CD4-positive, alpha-beta memory T cell (primary cell): ENCODE results near the gene UMPS. TPM values are rescaled to one million over a fixed set of nuclear protein-coding genes. Genes with fewer than 3 reads are reported as not detected.
A peak's percentile ranks its signal among the peaks of the same experiment; 100 is the strongest.
"Not testable (repeated sequence)": the region's sequence is repeated elsewhere in the genome, so short reads cannot be mapped to it uniquely, and the experiment has no call there.

ENCODE experiments used
- CTCF ChIA-PET: fragments of 350-600 bp; sonication (Branson Sonifier 250); formaldehyde crosslinking; loops from one replicate; lab custom pipeline; 2021; ENCODE audit warnings: inconsistent platforms; ENCODE audit not compliant: partially characterized antibody; lab: Charles Lee
- POLR2A ChIA-PET: fragments of 350-600 bp; sonication (Branson Sonifier 250); formaldehyde crosslinking; loops from one replicate; lab custom pipeline; 2021; ENCODE audit not compliant: partially characterized antibody; lab: Charles Lee
- DNase-seq, 5 donors: peaks; one replicate each; pipeline versions ENCODE4 v3.0.0 to v3.0.0-alpha.2; 2020 to 2022; ENCODE audit warnings: mixed read lengths in 1 of 5
- H3K27ac ChIP-seq: one replicate; pipeline ENCODE4 v1.7.0; 2013; ENCODE audit warnings: low read depth, low read length
- H3K27me3 ChIP-seq: 2 replicates; pipeline ENCODE4 v1.7.0; 2013; ENCODE audit warnings: mild to moderate bottlenecking, low read length, moderate library complexity; ENCODE audit not compliant: insufficient read depth
- H3K36me3 ChIP-seq: 2 replicates; pipeline ENCODE4 v1.7.0; 2013; ENCODE audit warnings: mild to moderate bottlenecking, low read length, moderate library complexity; ENCODE audit not compliant: insufficient read depth
- H3K4me1 ChIP-seq: 2 replicates; pipeline ENCODE4 v1.7.0; 2013; ENCODE audit warnings: mild to moderate bottlenecking, low read length, moderate library complexity; ENCODE audit not compliant: insufficient read depth
- H3K4me3 ChIP-seq, 2 donors: one replicate each; pipeline ENCODE4 v1.7.0; 2013; ENCODE audit warnings: low read length in 2 of 2, mild to moderate bottlenecking in 1 of 2
- H3K9me3 ChIP-seq, 2 donors: one replicate each; pipeline ENCODE4 v1.7.0; 2013; ENCODE audit warnings: low read length in 2 of 2, control low read depth in 1 of 2; ENCODE audit not compliant: control insufficient read depth in 1 of 2
- H3K27ac Mint-ChIP-seq, 7 donors: one replicate each; pipeline ENCODE4 v1.8.0; 2020 to 2021; ENCODE audit warnings: mixed read lengths in 7 of 7, mild to moderate bottlenecking in 6 of 7, inconsistent platforms in 3 of 7, moderate library complexity in 3 of 7
- H3K27me3 Mint-ChIP-seq, 2 donors: one replicate each; pipeline ENCODE4 v1.8.0; 2020 to 2021; ENCODE audit warnings: mixed read lengths in 2 of 2
- H3K36me3 Mint-ChIP-seq, 2 donors: one replicate each; pipeline ENCODE4 v1.8.0; 2020 to 2021; ENCODE audit warnings: mixed read lengths in 2 of 2, inconsistent platforms in 1 of 2, mild to moderate bottlenecking in 1 of 2
- H3K4me1 Mint-ChIP-seq, 4 donors: one replicate each; pipeline ENCODE4 v1.8.0; 2020 to 2021; ENCODE audit warnings: mixed read lengths in 4 of 4, mild to moderate bottlenecking in 1 of 4
- H3K4me3 Mint-ChIP-seq, 8 donors: one replicate each; pipeline ENCODE4 v1.8.0; 2020 to 2021; ENCODE audit warnings: mixed read lengths in 8 of 8, mild to moderate bottlenecking in 7 of 8, moderate library complexity in 6 of 8, inconsistent platforms in 3 of 8
- H3K9me3 Mint-ChIP-seq, 8 donors: one replicate each; pipeline ENCODE4 v1.8.0; 2020 to 2021; ENCODE audit warnings: mixed read lengths in 8 of 8, mild to moderate bottlenecking in 5 of 8, inconsistent platforms in 3 of 8, moderate library complexity in 1 of 8
- intact Hi-C: fragments of 100-400 bp; cut with micrococcal nuclease; formaldehyde crosslinking; loops from one replicate; pipeline ENCODE4 v1.15.1; 2023
- polyA plus RNA-seq, 2 donors: library from polyadenylated mRNA; unstranded; fragments of 300-500 nt; fragmentation: Illumina TruSeq; gene quantifications; one replicate each; pipeline ENCODE4 v1.2.3, GENCODE V29; 2021
- total RNA-seq, 2 experiments: library from RNA; stranded (reverse); gene quantifications; one replicate each; pipeline ENCODE4 v1.2.3, GENCODE V29; 2021

Gene UMPS
- total and polyA plus RNA-seq, 4 experiments from 2014 or later = 18.4 to 33.2 (median 28.5) TPM

DNA sequence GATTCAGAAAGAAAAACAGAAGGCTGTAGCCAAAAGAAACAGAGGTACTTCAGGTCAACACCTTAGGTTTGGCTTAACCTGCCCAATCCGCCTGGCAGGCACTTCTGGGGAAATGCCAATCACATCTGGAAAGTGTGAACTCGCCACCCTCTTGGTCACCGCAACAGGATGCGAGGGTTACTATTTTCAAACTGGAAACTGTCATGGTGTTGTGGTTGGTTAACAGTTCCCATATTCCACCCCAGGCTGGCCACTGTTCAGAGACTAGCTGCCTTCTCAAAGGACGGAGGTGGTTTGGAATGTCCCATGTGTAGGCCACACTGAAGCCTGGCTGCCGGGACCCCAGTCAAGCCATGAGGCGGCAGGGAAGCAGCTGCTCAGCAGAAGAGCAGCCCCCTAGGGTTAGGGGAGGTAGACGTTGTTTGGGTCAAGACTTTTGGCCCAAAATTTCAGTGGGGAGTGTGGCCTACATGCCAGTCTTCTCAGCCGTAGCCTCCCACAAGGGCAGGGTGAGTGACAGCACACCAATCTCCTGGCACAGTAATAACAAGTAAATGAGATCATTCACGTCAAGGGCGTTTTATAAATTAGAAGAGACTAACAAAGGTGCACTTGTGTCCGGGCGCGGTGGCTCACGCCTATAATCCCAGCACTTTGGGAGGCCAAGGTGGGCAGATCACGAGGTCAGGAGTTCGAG lies 54.6 kb downstream of the UMPS start:
- H3K27ac Mint-ChIP-seq = no peak overlapping the region
- Histone ChIP-seq H3K36me3 (no peaks in the 10 kb centered on the region), H3K27me3 (no peaks in the 10 kb centered on the region), H3K4me1 (peaks cover 6% of the 10 kb centered on the region), H3K9me3 (no peaks in the 10 kb centered on the region), H3K4me3 (no peak overlapping the region), H3K27ac (no peak overlapping the region)
- DNase-seq = no peak
- no peaks in the 10 kb centered on the region for H3K36me3 Mint-ChIP-seq
- H3K4me3 Mint-ChIP-seq = no peak overlapping the region
- peaks cover 0 to 2% (median 0%) of the 10 kb centered on the region in 8 donors for H3K9me3 Mint-ChIP-seq
- ChIA-PET POLR2A (no interaction called here), CTCF (interaction anchor here (0.8 to 1.3 kb wide), 3 partner anchors 24 to 117 kb away, joined by 3 to 7 read pairs (median 3); no protein-coding TSS in a partner anchor)
- intact Hi-C loops = no loop called here
- H3K4me1 Mint-ChIP-seq = peaks cover 0 to 7% (median 4%) of the 10 kb centered on the region in 4 donors
- H3K27me3 Mint-ChIP-seq = peaks cover 0 to 3% of the 10 kb centered on the region in 2 donors

GRCh38 chr3:124785973-124786372 lies 55.7 kb downstream of the UMPS start:
- peaks cover under 1% of the 10 kb centered on the region for H3K4me1 ChIP-seq
- Mint-ChIP-seq H3K9me3 (peaks cover 0 to 2% (median 0%) of the 10 kb centered on the region in 8 donors), H3K4me1 (peaks cover 0 to 3% (median under 1%) of the 10 kb centered on the region in 4 donors), H3K4me3 (no peak overlapping the region), H3K27me3 (peaks cover 0 to 1% of the 10 kb centered on the region in 2 donors), H3K27ac (peak overlapping the region in 1 of 7 donors; percentile 49), H3K36me3 (no peaks in the 10 kb centered on the region)
- H3K36me3 ChIP-seq = no peaks in the 10 kb centered on the region
- POLR2A ChIA-PET = interaction anchor here (1.4 kb wide), 1 partner anchor 115 kb away, joined by 4 read pairs; no protein-coding TSS in a partner anchor
- no peaks in the 10 kb centered on the region for H3K27me3 ChIP-seq
- H3K4me3 ChIP-seq = no peak overlapping the region
- CTCF ChIA-PET = interaction anchor here (0.7 to 3.4 kb wide), 8 partner anchors 16 to 800 kb away, joined by 3 to 48 read pairs (median 3); no protein-coding TSS in a partner anchor
- DNase-seq = no peak
- H3K27ac ChIP-seq = no peak overlapping the region
- H3K9me3 ChIP-seq = no peaks in the 10 kb centered on the region
- intact Hi-C loops = loop anchor here (1.0 kb wide), 1 partner anchor 115 kb away; no protein-coding TSS in a partner anchor

GRCh38 chr3:124786511-124787241 lies 56.4 kb downstream of the UMPS start:
- Histone ChIP-seq H3K4me3 (no peak overlapping the region), H3K4me1 (no peaks in the 10 kb centered on the region), H3K36me3 (no peaks in the 10 kb centered on the region), H3K27me3 (no peaks in the 10 kb centered on the region), H3K27ac (no peak overlapping the region), H3K9me3 (no peaks in the 10 kb centered on the region)
- H3K9me3 Mint-ChIP-seq = peaks cover 0 to 2% (median 0%) of the 10 kb centered on the region in 8 donors
- H3K27ac Mint-ChIP-seq = peak overlapping the region in 2 of 7 donors; percentile 22 to 62
- DNase-seq = no peak
- ChIA-PET POLR2A (interaction anchor here (1.4 kb wide), 1 partner anchor 115 kb away, joined by 4 read pairs; no protein-coding TSS in a partner anchor), CTCF (interaction anchor here (0.7 to 3.4 kb wide), 10 partner anchors 12 to 799 kb away, joined by 3 to 48 read pairs (median 3); no protein-coding TSS in a partner anchor)
- no peaks in the 10 kb centered on the region for H3K36me3 Mint-ChIP-seq
- H3K4me3 Mint-ChIP-seq = no peak overlapping the region
- H3K4me1 Mint-ChIP-seq = peaks cover 0 to 3% (median 0%) of the 10 kb centered on the region in 4 donors
- intact Hi-C loops = loop anchor here (1.0 kb wide), 1 partner anchor 115 kb away; no protein-coding TSS in a partner anchor
- peaks cover 0 to under 1% of the 10 kb centered on the region in 2 donors for H3K27me3 Mint-ChIP-seq

- no peaks in the 10 kb centered on the region for H3K36me3 ChIP-seq
- no peaks in the 10 kb centered on the region for H3K9me3 ChIP-seq
- H3K27me3 Mint-ChIP-seq = no peaks in the 10 kb centered on the region
- no peak overlapping the region for H3K4me3 Mint-ChIP-seq
- ChIA-PET CTCF (interaction anchor here (0.9 to 3.4 kb wide), 5 partner anchors 27 to 119 kb away, joined by 3 to 48 read pairs (median 4); no protein-coding TSS in a partner anchor), POLR2A (interaction anchor here (1.4 kb wide), 1 partner anchor 114 kb away, joined by 4 read pairs; no protein-coding TSS in a partner anchor)
- H3K27ac ChIP-seq = no peak overlapping the region
- H3K9me3 Mint-ChIP-seq = no peaks in the 10 kb centered on the region
- no peak overlapping the region for H3K27ac Mint-ChIP-seq
- no peaks in the 10 kb centered on the region for H3K36me3 Mint-ChIP-seq
- H3K4me1 Mint-ChIP-seq = peaks cover 0 to 3% (median 0%) of the 10 kb centered on the region in 4 donors
- H3K27me3 ChIP-seq = no peaks in the 10 kb centered on the region
- H3K4me3 ChIP-seq = no peak overlapping the region
- intact Hi-C loops = no loop called here
- DNase-seq = no peak
- H3K4me1 ChIP-seq = no peaks in the 10 kb centered on the region
Measured at GRCh38 chr3:124787476-124788195, 57.4 kb downstream of the UMPS start.

DNA sequence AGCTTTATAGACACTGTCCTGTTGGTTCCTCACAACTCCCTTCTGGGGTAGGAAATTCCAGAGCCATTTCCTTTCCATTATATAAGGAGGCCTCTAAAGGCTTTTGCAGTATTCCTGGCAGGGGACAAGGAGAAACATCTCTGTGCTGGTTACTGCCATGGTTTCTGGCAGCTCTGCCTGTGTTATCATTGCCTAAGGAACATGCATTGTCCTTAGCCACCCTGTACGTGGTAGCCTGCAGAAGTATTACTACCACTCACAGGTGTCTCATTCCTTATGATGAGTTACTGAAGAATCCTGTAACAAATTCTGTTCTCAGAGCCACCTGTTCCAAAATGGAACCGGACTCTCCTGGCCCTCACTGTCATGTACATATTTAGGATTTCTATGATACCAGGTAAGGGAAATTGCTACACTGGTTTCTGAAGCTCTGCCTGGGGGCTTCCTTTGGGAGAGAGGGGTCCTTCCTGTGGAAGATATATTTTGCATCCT lies 58.0 kb downstream of the UMPS start:
- POLR2A ChIA-PET = no interaction called here

GRCh38 chr3:124789103-124789502 lies 58.9 kb downstream of the UMPS start:
- H3K4me3 ChIP-seq, H3K27ac Mint-ChIP-seq, H3K36me3 Mint-ChIP-seq, POLR2A ChIA-PET, H3K4me3 Mint-ChIP-seq, H3K9me3 ChIP-seq, H3K27ac ChIP-seq, H3K4me1 Mint-ChIP-seq, intact Hi-C loops, H3K36me3 ChIP-seq, H3K4me1 ChIP-seq, DNase-seq, H3K27me3 ChIP-seq, H3K9me3 Mint-ChIP-seq, H3K27me3 Mint-ChIP-seq: not testable (repeated sequence)
- CTCF ChIA-PET = interaction anchor here (3.4 kb wide), 1 partner anchor 113 kb away, joined by 48 read pairs; no protein-coding TSS in a partner anchor

More for the DNA sequence above, 58.0 kb downstream of the UMPS start:
- H3K36me3 Mint-ChIP-seq = no peaks in the 10 kb centered on the region
- DNase-seq = no peak
- no peaks in the 10 kb centered on the region for H3K9me3 ChIP-seq
- H3K27ac ChIP-seq = no peak overlapping the region
- no peaks in the 10 kb centered on the region for H3K9me3 Mint-ChIP-seq
- H3K27ac Mint-ChIP-seq = no peak overlapping the region
- no peaks in the 10 kb centered on the region for H3K27me3 ChIP-seq
- H3K36me3 ChIP-seq = no peaks in the 10 kb centered on the region
- intact Hi-C loops = no loop called here
- CTCF ChIA-PET = interaction anchor here (0.9 to 3.4 kb wide), 3 partner anchors 27 to 118 kb away, joined by 3 to 48 read pairs (median 14); no protein-coding TSS in a partner anchor
- H3K4me3 ChIP-seq = no peak overlapping the region
- H3K4me1 ChIP-seq = no peaks in the 10 kb centered on the region
- no peaks in the 10 kb centered on the region for H3K27me3 Mint-ChIP-seq
- H3K4me1 Mint-ChIP-seq = peaks cover 0 to 3% (median 0%) of the 10 kb centered on the region in 4 donors
- no peak overlapping the region for H3K4me3 Mint-ChIP-seq
